Endodermal cell (in vitro differentiated cells): ENCODE data around the gene CCSER1. TPM values are rescaled to one million over a fixed set of nuclear protein-coding genes. Genes with fewer than 3 reads are reported as not detected.
"Not testable (repeated sequence)": the region's sequence is repeated elsewhere in the genome, so short reads cannot be mapped to it uniquely, and the experiment has no call there.

ENCODE experiments used
- DNase-seq: peaks from one replicate; pipeline ENCODE4 v3.0.0-alpha.2; 2017
- H3K27ac ChIP-seq: 2 replicates; pipeline ENCODE4 v1.5.1; 2013; ENCODE audit warnings: mild to moderate bottlenecking, low read depth, low read length, moderate library complexity
- H3K27me3 ChIP-seq: 2 replicates; pipeline ENCODE4 v1.6.1; 2013; ENCODE audit warnings: mild to moderate bottlenecking, low read length, moderate library complexity; ENCODE audit not compliant: insufficient read depth, control insufficient read depth, poor library complexity, severe bottlenecking
- H3K36me3 ChIP-seq: 2 replicates; pipeline ENCODE4 v1.7.0; 2013; ENCODE audit warnings: mild to moderate bottlenecking, low read length, moderate library complexity; ENCODE audit not compliant: control insufficient read depth, insufficient read depth
- H3K4me1 ChIP-seq: one replicate; pipeline ENCODE4 v1.7.0; 2013; ENCODE audit warnings: low read length; ENCODE audit not compliant: control insufficient read depth, insufficient read depth
- H3K4me3 ChIP-seq: 2 replicates; pipeline ENCODE4 v1.5.1; 2013; ENCODE audit warnings: mild to moderate bottlenecking, low read length, moderate library complexity
- H3K9ac ChIP-seq: 2 replicates; pipeline ENCODE4 v1.6.1; 2013; ENCODE audit warnings: mild to moderate bottlenecking, low read length, moderate library complexity; ENCODE audit not compliant: poor library complexity, severe bottlenecking; ENCODE audit errors: extremely low read depth
- H3K9me3 ChIP-seq: 2 replicates; pipeline ENCODE4 v1.6.1; 2013; ENCODE audit warnings: mild to moderate bottlenecking, low read length, moderate library complexity; ENCODE audit not compliant: control insufficient read depth
- H3K27ac Mint-ChIP-seq: 2 replicates; pipeline ENCODE4 v1.8.0; 2020; ENCODE audit warnings: mixed read lengths
- H3K27me3 Mint-ChIP-seq: 2 replicates; pipeline ENCODE4 v1.8.0; 2021; ENCODE audit warnings: mild to moderate bottlenecking, mixed read lengths; ENCODE audit not compliant: insufficient read depth
- H3K36me3 Mint-ChIP-seq: 2 replicates; pipeline ENCODE4 v1.8.0; 2020; ENCODE audit warnings: low read depth, mixed read lengths
- H3K4me1 Mint-ChIP-seq: 2 replicates; pipeline ENCODE4 v1.8.0; 2020; ENCODE audit warnings: mixed read lengths
- H3K4me3 Mint-ChIP-seq: 2 replicates; pipeline ENCODE4 v1.8.0; 2020; ENCODE audit warnings: mild to moderate bottlenecking, moderate library complexity, mixed read lengths
- H3K9me3 Mint-ChIP-seq: 2 replicates; pipeline ENCODE4 v1.8.0; 2020; ENCODE audit warnings: mild to moderate bottlenecking, mixed read lengths
- CTCF ChIP-seq: fragments of 200-600 bp; sonication (generic); conservative IDR thresholded peaks from 2 replicates; pipeline ENCODE4 v1.5.0; 2021; ENCODE audit warnings: antibody characterized with exemption, mild to moderate bottlenecking
- WGBS, 2 experiments: methylation state at CpG; one replicate each; pipeline versions ENCODE4 v1.1.5 to v1.1.7; 2013; ENCODE audit warnings: missing lambda C conversion rate in 2 of 2, mixed read lengths in 1 of 2; ENCODE audit not compliant: insufficient coverage in 1 of 2, insufficient read length in 1 of 2; 5-methylcytosine and 5-hydroxymethylcytosine counted together
- total RNA-seq, 2 donors: library from RNA; stranded (reverse); fragmentation: NEBNext Ultra II Directional in 1 of 2; extraction: Animal tissue kit (Norgen Biotek cat#: 25700) in 1 of 2; gene quantifications; 2 replicates in 1 of 2; 3 replicates in 1 of 2; pipeline ENCODE4 v1.2.1, GENCODE V29; 2021

Gene CCSER1
- total RNA-seq, 2 donors from 2014 or later = 1.1 to 2.2 TPM

GRCh38 chr4:91454111-91454510 lies 1326.9 kb downstream of the CCSER1 start:
- Histone ChIP-seq H3K4me3 (no peak overlapping the region), H3K27ac (no peak overlapping the region), H3K9ac (no peak overlapping the region), H3K36me3 (no peaks in the 10 kb centered on the region), H3K9me3 (no peaks in the 10 kb centered on the region), H3K4me1 (no peaks in the 10 kb centered on the region), H3K27me3 (peaks cover 57% of the 10 kb centered on the region)
- Mint-ChIP-seq H3K27me3 (peaks cover 53% of the 10 kb centered on the region), H3K4me1 (peaks cover 14% of the 10 kb centered on the region), H3K9me3 (peaks cover 2% of the 10 kb centered on the region), H3K27ac (no peak overlapping the region), H3K4me3 (no peak overlapping the region), H3K36me3 (no peaks in the 10 kb centered on the region)
- TF ChIP-seq CTCF = no peak
- no peak for DNase-seq
- WGBS, 2 experiments = 71 to 72% methylated on average over 2 to 4 of the region's 4 CpGs

GRCh38 chr4:91462566-91462965 lies 1335.4 kb downstream of the CCSER1 start:
- H3K4me1 Mint-ChIP-seq, H3K27me3 ChIP-seq, H3K36me3 Mint-ChIP-seq, H3K4me3 Mint-ChIP-seq, DNase-seq, H3K9me3 ChIP-seq, H3K4me3 ChIP-seq, H3K27ac Mint-ChIP-seq, H3K9ac ChIP-seq, H3K27me3 Mint-ChIP-seq, H3K27ac ChIP-seq, H3K4me1 ChIP-seq, H3K36me3 ChIP-seq: not testable (repeated sequence)
- peaks cover 14% of the 10 kb centered on the region for H3K9me3 Mint-ChIP-seq
- 90 to 95% methylated on average over 7 to 9 of the region's 9 CpGs for WGBS, 2 experiments

- no peak overlapping the region for H3K27ac Mint-ChIP-seq
- Histone ChIP-seq H3K27ac (no peak overlapping the region), H3K36me3 (no peaks in the 10 kb centered on the region), H3K27me3 (no peaks in the 10 kb centered on the region), H3K9me3 (no peaks in the 10 kb centered on the region), H3K4me1 (no peaks in the 10 kb centered on the region), H3K4me3 (no peak overlapping the region), H3K9ac (no peak overlapping the region)
- no peak overlapping the region for H3K4me3 Mint-ChIP-seq
- no peaks in the 10 kb centered on the region for H3K36me3 Mint-ChIP-seq
- no peak for DNase-seq
- H3K27me3 Mint-ChIP-seq = no peaks in the 10 kb centered on the region
- no peak for TF ChIP-seq CTCF
- H3K4me1 Mint-ChIP-seq = no peaks in the 10 kb centered on the region
- H3K9me3 Mint-ChIP-seq = peaks cover 7% of the 10 kb centered on the region
- 89 to 100% methylated on average over 1 of the region's 2 CpGs for WGBS, 2 experiments
Observed at GRCh38 chr4:91470671-91471070, 1343.5 kb downstream of the CCSER1 start.

GRCh38 chr4:91471280-91471679 lies 1344.1 kb downstream of the CCSER1 start:
- Mint-ChIP-seq H3K27ac (no peak overlapping the region), H3K4me3 (no peak overlapping the region), H3K36me3 (no peaks in the 10 kb centered on the region), H3K4me1 (no peaks in the 10 kb centered on the region), H3K27me3 (no peaks in the 10 kb centered on the region), H3K9me3 (peaks cover 7% of the 10 kb centered on the region)
- Histone ChIP-seq H3K9me3 (no peaks in the 10 kb centered on the region), H3K36me3 (no peaks in the 10 kb centered on the region), H3K27ac (no peak overlapping the region), H3K4me3 (no peak overlapping the region), H3K27me3 (no peaks in the 10 kb centered on the region), H3K4me1 (no peaks in the 10 kb centered on the region), H3K9ac (no peak overlapping the region)
- WGBS, 2 experiments = 90 to 96% methylated on average over 8 of the region's 8 CpGs
- TF ChIP-seq CTCF = no peak
- no peak for DNase-seq
